Measurements from ENCODE around the gene OSTM1.

- TF ChIP-seq POLR2A (IDR thresholded peaks at IDR 0.05; ENCODE audit: low read depth, low read length), result no peak
- no peak for TF ChIP-seq POLR2AphosphoS5 (IDR thresholded peaks at IDR 0.05; ENCODE audit: low read depth, low read length)
- no peak for TF ChIP-seq TAF1 (IDR thresholded peaks at IDR 0.05; ENCODE audit: borderline replicate concordance, low read depth, low read length)
These were observed 40.5 kb upstream of the OSTM1 start for GRCh38 chr6:108114841-108115597.

Data from GM12892 (cell line).